NCI-H187 (cell line): ENCODE data around the gene SLC22A23.

Experiments used
- DNase-seq, 2 experiments: peaks; one replicate each; lab custom pipeline; 2025; lab: John Stamatoyannopoulos, UW

SLC22A23 gene

GRCh38 chr6:3316818-3317217 lies 140.0 kb downstream of the SLC22A23 start:
- no peak for DNase-seq

GRCh38 chr6:3316331-3316730 lies 140.5 kb downstream of the SLC22A23 start:
- no peak for DNase-seq

- no peak for DNase-seq
These were observed 141.0 kb downstream of the SLC22A23 start for GRCh38 chr6:3315841-3316240.

DNA sequence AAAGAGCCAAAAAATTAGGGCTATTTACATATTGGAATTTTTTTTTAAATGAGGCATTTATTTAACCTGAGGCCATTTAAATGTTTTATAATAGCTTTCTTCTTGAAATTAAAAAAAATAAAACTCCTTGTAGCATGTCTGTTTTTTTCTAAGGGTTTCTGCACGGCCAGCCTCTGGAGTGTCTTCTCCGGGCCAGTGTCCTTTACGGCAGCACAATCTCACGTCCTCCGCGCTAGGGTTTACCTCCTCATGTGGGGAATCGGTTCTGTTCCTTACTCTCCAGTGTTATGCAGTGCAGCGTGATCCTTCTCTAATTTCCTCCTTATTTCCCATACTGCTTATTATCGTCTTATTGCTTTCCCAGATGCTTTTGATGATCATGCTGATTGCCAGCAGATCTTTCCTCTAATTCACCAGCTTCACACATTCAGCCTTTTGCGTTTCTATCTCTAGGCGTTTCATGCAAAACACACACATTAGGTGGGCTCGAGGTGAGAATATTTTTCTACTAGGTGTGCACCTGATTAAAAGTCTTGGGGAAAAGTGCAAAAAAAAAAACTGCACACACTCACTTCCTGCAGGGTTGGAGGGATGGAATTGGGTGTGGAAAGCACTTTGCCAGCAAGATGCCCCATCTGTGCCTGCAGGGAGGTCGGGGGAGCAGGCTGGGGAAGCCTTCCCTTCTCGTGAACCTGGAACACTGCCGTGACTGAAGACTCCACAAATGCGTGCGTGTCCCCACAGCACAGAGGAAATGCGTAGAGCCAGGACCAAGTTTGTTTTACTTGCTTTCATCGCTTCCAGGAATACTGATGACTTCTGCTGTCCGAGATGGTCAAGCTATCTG lies 142.0 kb downstream of the SLC22A23 start:
- no peak for DNase-seq

- DNase-seq: no peak
These were observed 142.7 kb downstream of the SLC22A23 start for GRCh38 chr6:3314176-3314575.

- DNase-seq: no peak
These were observed 144.1 kb downstream of the SLC22A23 start for GRCh38 chr6:3312604-3313231.

DNA sequence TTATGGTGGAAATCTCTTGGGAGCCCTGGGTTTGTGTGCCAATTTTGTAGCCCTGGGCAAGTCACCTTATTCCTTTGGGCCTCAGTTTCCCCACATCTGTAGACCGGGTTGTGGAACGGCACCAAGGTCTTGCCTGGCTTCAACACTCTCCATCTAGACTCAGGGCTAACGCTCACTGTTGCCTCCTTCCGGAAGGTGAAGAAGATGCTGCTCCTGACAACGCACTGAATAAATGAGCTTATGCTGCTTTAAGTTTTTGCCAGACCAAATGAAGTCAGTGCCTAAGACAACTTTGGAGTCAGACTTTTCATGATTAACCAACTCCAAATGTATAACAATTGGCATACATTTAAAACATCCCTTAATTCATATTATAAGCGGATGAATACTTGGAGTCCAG lies 145.0 kb downstream of the SLC22A23 start:
- no peak for DNase-seq

DNA sequence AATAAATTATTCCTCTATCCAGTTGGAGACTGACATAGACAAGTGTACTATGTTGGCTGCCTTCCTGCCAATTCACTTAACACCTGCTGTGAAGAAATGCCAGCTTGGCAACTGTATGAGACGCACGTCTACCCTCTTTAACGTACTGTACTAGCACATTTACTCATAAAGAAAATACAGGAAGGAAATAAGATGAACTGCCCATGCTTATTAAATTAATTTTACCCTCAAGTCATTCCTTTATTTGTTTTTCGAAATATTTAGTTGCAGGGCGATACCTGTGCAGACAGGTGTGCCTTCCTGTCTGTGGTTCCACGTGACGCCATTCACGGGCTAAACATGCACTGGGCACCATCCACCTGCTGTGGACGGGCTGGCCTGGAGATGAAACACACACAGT lies 146.1 kb downstream of the SLC22A23 start:
- no peak for DNase-seq

- DNase-seq: no peak
These were observed 146.8 kb downstream of the SLC22A23 start for GRCh38 chr6:3310051-3310448.

DNA sequence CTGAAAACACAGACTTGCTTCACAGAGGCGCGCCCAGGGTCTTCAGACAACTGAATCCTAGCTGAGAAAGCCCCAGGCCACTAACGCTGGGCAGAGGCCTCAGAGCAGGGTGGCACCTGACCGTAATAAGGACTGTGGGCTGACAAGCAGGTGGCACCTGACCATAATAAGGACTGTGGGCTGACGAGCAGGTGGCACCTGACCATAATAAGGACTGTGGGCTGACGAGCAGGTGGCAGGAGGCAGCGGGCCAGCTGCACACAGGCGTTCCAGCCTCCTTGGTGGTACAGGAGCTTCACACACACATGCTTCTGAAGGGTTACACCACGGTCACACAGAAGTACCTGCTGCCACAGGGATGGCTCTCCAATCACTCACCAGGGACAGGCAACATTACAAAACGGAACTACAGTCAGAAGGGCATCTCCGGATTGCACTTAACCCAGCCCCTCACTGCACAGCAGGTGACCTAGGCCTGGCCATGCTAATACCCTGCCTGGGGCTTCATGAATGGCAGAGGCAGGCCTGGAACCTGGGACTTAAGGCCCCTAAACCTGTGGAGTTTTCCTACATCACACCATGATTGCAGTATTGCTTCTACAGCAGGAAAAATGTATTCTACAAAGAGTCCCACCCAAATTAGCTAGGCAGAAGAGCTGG lies 147.3 kb downstream of the SLC22A23 start:
- peak; percentile 79 to 80 for DNase-seq

DNA sequence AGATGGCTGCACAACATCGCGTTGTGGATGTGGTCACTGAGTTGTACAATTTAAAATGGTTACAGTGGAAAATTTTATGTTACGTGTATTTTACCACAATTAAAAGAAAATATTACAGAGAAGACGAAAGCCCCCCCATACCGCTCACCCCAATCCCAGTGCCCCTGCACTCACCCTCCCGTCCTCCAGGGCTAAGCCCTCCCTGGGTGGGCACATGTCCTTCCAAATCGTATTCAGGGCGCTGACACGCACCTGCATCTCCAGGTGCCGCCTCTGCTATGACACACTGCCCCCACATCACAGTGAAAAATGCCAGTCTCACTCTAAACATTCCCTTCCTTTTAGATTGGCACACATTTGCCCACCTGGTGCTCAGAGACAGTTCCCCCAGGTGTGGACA lies 148.7 kb downstream of the SLC22A23 start:
- no peak for DNase-seq

- DNase-seq: no peak
These were observed 149.4 kb downstream of the SLC22A23 start for GRCh38 chr6:3307436-3307835.

GRCh38 chr6:3306848-3307247 lies 150.0 kb downstream of the SLC22A23 start:
- DNase-seq: no peak

DNA sequence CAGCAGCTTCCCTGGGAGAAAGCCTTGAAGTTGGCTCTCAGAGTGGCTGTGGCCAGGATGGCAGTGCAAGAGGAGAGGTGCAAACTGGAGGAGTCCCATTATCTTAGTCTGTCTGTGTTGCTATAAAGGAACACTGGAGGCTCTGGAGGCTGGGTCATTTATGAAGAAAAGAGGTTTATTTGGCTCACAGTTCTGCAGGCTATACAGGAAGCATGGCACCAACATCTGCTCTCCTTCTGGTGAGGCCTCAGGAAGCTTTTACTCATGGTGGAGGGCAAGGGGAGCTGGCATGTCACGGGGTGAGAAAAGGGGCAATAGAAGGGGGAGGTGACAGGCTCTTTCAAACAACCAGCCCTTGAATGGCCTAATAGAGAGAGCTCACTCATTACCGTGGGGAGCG lies 151.0 kb downstream of the SLC22A23 start:
- no peak for DNase-seq

GRCh38 chr6:3305216-3305565 lies 151.7 kb downstream of the SLC22A23 start:
- no peak for DNase-seq

DNA sequence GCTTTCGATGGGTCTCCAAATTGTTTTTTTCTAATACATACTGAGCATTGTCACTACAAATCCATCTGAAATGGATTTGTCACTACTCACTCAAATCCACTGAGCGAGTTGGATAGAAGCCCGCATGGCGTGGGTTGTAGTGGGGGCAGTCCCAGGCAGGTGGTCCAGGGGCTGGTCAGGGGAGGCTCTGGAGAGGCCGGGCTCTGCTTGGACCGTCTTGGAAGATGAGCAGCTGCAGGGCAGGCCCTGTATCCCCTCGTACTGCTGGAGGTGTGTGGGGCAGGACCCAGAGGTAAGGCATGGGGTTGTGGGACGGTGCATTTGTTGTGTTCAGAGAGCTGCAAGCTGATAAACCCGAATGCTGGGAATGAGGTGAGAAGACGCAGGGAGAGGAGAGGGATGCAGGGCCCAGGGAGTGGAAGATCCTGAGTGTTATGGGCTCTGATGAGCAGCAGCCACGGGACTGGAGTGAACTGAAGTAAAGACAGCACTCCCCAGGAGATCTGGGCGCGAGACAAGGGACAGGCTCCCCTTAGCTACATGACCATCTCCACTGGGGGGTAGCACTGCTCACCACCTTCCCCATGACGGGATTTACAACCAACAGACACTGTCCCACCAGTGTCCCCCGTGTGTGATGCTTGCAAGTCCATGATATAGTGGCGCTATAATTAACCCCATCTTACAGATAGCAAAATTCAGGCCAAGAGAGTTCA lies 152.2 kb downstream of the SLC22A23 start:
- no peak for DNase-seq

DNA sequence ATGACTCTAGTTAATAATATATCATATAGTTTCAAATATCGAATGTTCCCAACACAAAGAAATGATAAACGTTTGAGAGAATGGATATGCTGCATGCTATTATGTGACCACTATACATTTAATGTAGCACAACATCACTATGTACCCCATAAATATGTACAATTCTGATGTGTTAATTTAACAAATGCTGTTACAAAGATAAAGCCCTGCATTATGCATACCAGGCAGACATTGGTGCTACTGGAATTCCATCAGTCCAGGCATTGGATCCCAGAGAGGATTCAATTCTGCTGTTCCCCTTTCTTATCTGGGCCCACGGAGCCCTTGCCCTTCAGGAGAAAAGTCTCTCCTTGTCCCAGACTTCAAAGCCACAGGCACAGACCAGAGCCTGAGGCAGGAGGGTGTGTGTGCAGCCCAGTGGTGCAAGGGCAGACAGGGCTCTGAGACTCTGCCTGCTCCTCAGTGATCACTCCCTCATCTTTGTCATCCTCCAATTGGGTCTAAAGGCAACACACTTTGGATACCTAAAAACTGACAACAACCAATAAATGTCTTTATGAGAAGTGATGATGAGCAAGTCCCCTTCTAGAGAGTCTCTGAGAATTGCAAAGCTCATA lies 152.9 kb downstream of the SLC22A23 start:
- no peak for DNase-seq

GRCh38 chr6:3301506-3301905 lies 155.3 kb downstream of the SLC22A23 start:
- no peak for DNase-seq

DNA sequence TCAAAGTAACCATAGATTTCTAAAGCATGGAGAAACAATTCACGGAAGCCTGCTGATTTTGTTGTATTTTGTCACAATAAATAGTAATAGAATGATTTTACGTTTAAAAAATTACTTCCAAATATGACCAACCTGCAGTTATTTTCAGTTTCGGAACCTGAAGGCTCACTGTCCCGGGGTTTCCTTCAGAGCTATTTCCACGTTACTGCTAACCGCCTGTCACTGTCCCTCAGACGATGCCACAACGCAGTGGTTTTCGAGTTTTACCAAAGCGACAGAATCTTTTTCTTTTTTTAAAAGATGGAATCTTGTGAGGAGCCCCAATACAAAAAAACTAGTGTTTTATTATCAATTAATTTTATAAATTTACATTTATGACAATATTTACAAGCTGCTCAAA lies 157.6 kb downstream of the SLC22A23 start:
- DNase-seq: no peak

GRCh38 chr6:3297909-3298308 lies 158.9 kb downstream of the SLC22A23 start:
- DNase-seq: no peak

DNA sequence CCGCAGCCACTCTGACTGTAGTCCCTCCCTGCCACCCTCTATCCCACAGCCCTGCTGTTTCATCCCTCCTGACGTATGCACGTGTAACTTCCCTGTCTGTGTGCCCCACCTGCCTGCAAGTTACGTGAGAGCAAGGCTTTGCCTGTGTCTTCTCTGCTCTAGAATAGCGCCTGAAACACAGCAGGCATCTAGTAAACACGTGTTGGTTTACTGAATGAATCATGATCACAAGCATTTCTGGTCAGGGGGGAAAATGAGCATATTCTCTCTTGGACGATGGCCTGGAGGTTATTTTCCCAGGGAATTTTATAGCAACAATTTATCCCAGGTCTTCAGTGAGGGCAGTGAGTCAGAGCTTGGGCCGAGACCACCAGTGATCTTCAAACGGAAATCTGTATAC lies 159.8 kb downstream of the SLC22A23 start:
- no peak for DNase-seq

- no peak for DNase-seq
These were observed 160.3 kb downstream of the SLC22A23 start for GRCh38 chr6:3296537-3296936.
